Stomach (tissue), 9 donors: ENCODE measurements around the gene CHCHD3. TPM values are rescaled to one million over a fixed set of nuclear protein-coding genes. Genes with fewer than 3 reads are reported as not detected.
A peak's percentile ranks its signal among the peaks of the same experiment; 100 is the strongest.

ENCODE experiments used
- DNase-seq, 2 donors: peaks; one replicate each; pipeline versions ENCODE4 v3.0.0 to v3.0.0-alpha.2; 2013 to 2019
- H3K27ac ChIP-seq, 5 donors: fragments of 200-600 bp in 4 of 5; sonication (generic) in 4 of 5; one replicate each; pipeline ENCODE4 v1.5.1; 2013 to 2019; ENCODE audit warnings: mild to moderate bottlenecking in 1 of 5, moderate library complexity in 1 of 5
- H3K27me3 ChIP-seq, 3 donors: fragments of 200-600 bp; sonication (generic); one replicate each; pipeline ENCODE4 v1.5.1; 2017 to 2019; ENCODE audit warnings: mixed run types in 1 of 3
- H3K36me3 ChIP-seq, 4 donors: fragments of 200-600 bp; sonication (generic); 1 replicate in 3 of 4; 2 replicates in 1 of 4; pipeline ENCODE4 v1.5.1; 2016 to 2019
- H3K4me1 ChIP-seq, 4 donors: fragments of 200-600 bp; sonication (generic); one replicate each; pipeline ENCODE4 v1.5.1; 2016 to 2019
- H3K4me3 ChIP-seq, 4 donors: fragments of 200-600 bp; sonication (generic) in 3 of 4; one replicate each; pipeline ENCODE4 v1.5.1; 2016 to 2019; ENCODE audit warnings: mild to moderate bottlenecking in 1 of 4
- H3K9me3 ChIP-seq, 4 donors: fragments of 200-600 bp; sonication (generic); one replicate each; pipeline ENCODE4 v1.5.1; 2016 to 2019
- CTCF ChIP-seq, 7 experiments: fragments of 450-650 bp in 4 of 7; fragments of 200-600 bp in 3 of 7; sonication (generic) in 3 of 7; IDR thresholded peaks; one replicate each; pipeline ENCODE4 v1.5.1; 2016 to 2019; ENCODE audit warnings: antibody characterized with exemption in 7 of 7, control low read depth in 2 of 7, mild to moderate bottlenecking in 1 of 7
- EP300 ChIP-seq: sonication (generic); formaldehyde crosslinking; IDR thresholded peaks from one replicate; pipeline ENCODE4 v1.6.1; 2017; ENCODE audit warnings: antibody characterized with exemption
- POLR2A ChIP-seq, 4 donors: fragments of 450-650 bp; IDR thresholded peaks; one replicate each; pipeline ENCODE4 v1.6.1; 2016; ENCODE audit warnings: antibody characterized with exemption in 4 of 4, control low read depth in 2 of 4, mild to moderate bottlenecking in 1 of 4, moderate library complexity in 1 of 4
- POLR2AphosphoS5 ChIP-seq, 3 donors: sonication (generic); formaldehyde crosslinking; IDR thresholded peaks; one replicate each; pipeline ENCODE4 v1.6.1; 2016; ENCODE audit warnings: antibody characterized with exemption in 3 of 3
- WGBS, 5 donors: extraction: QIAGEN DNeasy Blood & Tissue Kit in 3 of 5; methylation state at CpG; one replicate each; pipeline versions ENCODE4 v1.1.5 to v1.1.7; 2013 to 2018; 5-methylcytosine and 5-hydroxymethylcytosine counted together
- intact Hi-C: fragments of 100-400 bp; cut with DNase I; formaldehyde crosslinking; loops from one replicate; pipeline ENCODE4 v1.15.1; 2023; ENCODE audit warnings: low total_unique reads
- polyA plus RNA-seq, 3 donors: library from polyadenylated mRNA; stranded (reverse); fragments of 200-250 nt; gene quantifications; one replicate each; pipeline ENCODE4 v1.2.3, GENCODE V29; 2013
- total RNA-seq, 5 donors: library from RNA; depleted of rRNA; stranded (reverse); fragments of >200 nt; gene quantifications; one replicate each; pipeline versions ENCODE4 v1.1.0 to v1.2.3, GENCODE V29; 2014 to 2016
- donor health status: healthy with polysubstance abuse.
- donor health status: Bipolar disorder and iron deficiency.
- donor health status: healthy.

The CHCHD3 gene
- total and polyA plus RNA-seq, 8 donors: 5.8 to 90.9 (median 39.9) TPM

GRCh38 chr7:133009426-133010252, 72.3 kb downstream of the CHCHD3 start:
- Histone ChIP-seq H3K4me3 (no peak overlapping the region), H3K27ac (no peak overlapping the region), H3K27me3 (no peaks in the 10 kb centered on the region), H3K4me1 (no peaks in the 10 kb centered on the region), H3K36me3 (no peaks in the 10 kb centered on the region), H3K9me3 (no peaks in the 10 kb centered on the region)
- WGBS, 5 donors: 86 to 93% (median 91%) methylated on average over 7 of the region's 7 CpGs
- intact Hi-C loops: no loop called here
- TF ChIP-seq EP300: no peak
- no peak for TF ChIP-seq POLR2AphosphoS5 (IDR thresholded peaks at IDR 0.05)
- no peak for TF ChIP-seq CTCF (IDR thresholded peaks at IDR 0.05)
- no peak for TF ChIP-seq POLR2A (IDR thresholded peaks at IDR 0.05)
- DNase-seq: no peak

- H3K4me3 ChIP-seq: no peak overlapping the region
- WGBS, 5 donors: 89 to 97% (median 94%) methylated on average over 3 of the region's 3 CpGs
Measured at GRCh38 chr7:133007961-133008360, 73.9 kb downstream of the CHCHD3 start.

GRCh38 chr7:133003052-133003910, 78.6 kb downstream of the CHCHD3 start:
- intact Hi-C loops: no loop called here
- 36 to 46% (median 45%) methylated on average over 4 of the region's 4 CpGs for WGBS, 5 donors

More at GRCh38 chr7:133007961-133008360, 73.9 kb downstream of the CHCHD3 start:
- Histone ChIP-seq H3K4me1 (peaks cover 2 to 8% (median 5%) of the 10 kb centered on the region in 4 donors), H3K27me3 (no peaks in the 10 kb centered on the region), H3K36me3 (no peaks in the 10 kb centered on the region), H3K9me3 (no peaks in the 10 kb centered on the region), H3K27ac (no peak overlapping the region)
- TF ChIP-seq CTCF (IDR thresholded peaks at IDR 0.05) (no peak), POLR2A (IDR thresholded peaks at IDR 0.05) (no peak), EP300 (no peak), POLR2AphosphoS5 (IDR thresholded peaks at IDR 0.05) (no peak)
- DNase-seq: no peak
- intact Hi-C loops: no loop called here

More at GRCh38 chr7:133003052-133003910, 78.6 kb downstream of the CHCHD3 start:
- Histone ChIP-seq H3K4me3 (no peak overlapping the region), H3K4me1 (peaks cover 4 to 27% (median 16%) of the 10 kb centered on the region in 4 donors), H3K27ac (no peak overlapping the region), H3K9me3 (no peaks in the 10 kb centered on the region), H3K36me3 (no peaks in the 10 kb centered on the region), H3K27me3 (no peaks in the 10 kb centered on the region)
- DNase-seq: peak in 1 of 2 donors; percentile 9
- TF ChIP-seq CTCF (IDR thresholded peaks at IDR 0.05) (no peak), POLR2A (IDR thresholded peaks at IDR 0.05) (no peak), POLR2AphosphoS5 (IDR thresholded peaks at IDR 0.05) (no peak), EP300 (no peak)
